SK-N-SH (cell line): ENCODE data around the gene EPB41L3. TPM values are rescaled to one million over a fixed set of nuclear protein-coding genes. Genes with fewer than 3 reads are reported as not detected.

Source experiments
- CTCF ChIA-PET: fragments of 300-600, 350-600 bp; formaldehyde crosslinking; extraction: SDS; loops from one replicate; lab custom pipeline; 2021; lab: Yijun Ruan, JAX
- POLR2A ChIA-PET: fragments of 350-600 bp; sonication (Branson Sonifier 250); formaldehyde crosslinking; extraction: SDS; loops from one replicate; lab custom pipeline; 2020; ENCODE audit warnings: antibody characterized with exemption, inconsistent platforms; lab: Yijun Ruan, JAX
- DNase-seq: peaks from one replicate; pipeline ENCODE4 v3.0.0; 2012
- H2AFZ ChIP-seq: fragments of 200-600 bp; sonication (generic); 2 replicates; pipeline ENCODE4 v1.8.1; 2016; ENCODE audit warnings: antibody characterized with exemption, mild to moderate bottlenecking, low read depth
- H3F3A ChIP-seq: fragments of 200-600 bp; sonication (generic); replicated peaks from 2 replicates; pipeline ENCODE3; 2016; ENCODE audit warnings: antibody characterized with exemption, mild to moderate bottlenecking; ENCODE audit not compliant: insufficient read depth
- H3K27ac ChIP-seq, 2 experiments: fragments of 200-500 bp in 1 of 2; fragments of 200-600 bp in 1 of 2; sonication (Bioruptor generic) in 1 of 2; sonication (generic), shearing (Covaris generic) in 1 of 2; 2 replicates each; pipeline versions ENCODE4 v1.5.1 to v1.6.1; 2014 to 2016; ENCODE audit warnings: low read depth in 2 of 2, inconsistent platforms in 1 of 2, low read length in 1 of 2, mild to moderate bottlenecking in 1 of 2, mixed read lengths in 1 of 2
- H3K27me3 ChIP-seq: fragments of 200-600 bp; sonication (generic), shearing (Covaris generic); 2 replicates; pipeline ENCODE4 v1.6.1; 2016; ENCODE audit warnings: mixed run types; ENCODE audit not compliant: insufficient read depth
- H3K36me3 ChIP-seq, 2 experiments: fragments of 200-500 bp in 1 of 2; fragments of 200-600 bp in 1 of 2; sonication (Bioruptor generic) in 1 of 2; sonication (generic) in 1 of 2; replicated peaks in 1 of 2; 2 replicates each; pipeline versions ENCODE3 to v1.5.1; 2014 to 2016; ENCODE audit warnings: low read length in 1 of 2, mild to moderate bottlenecking in 1 of 2; ENCODE audit not compliant: insufficient read depth in 2 of 2, control insufficient read depth in 1 of 2
- H3K4me1 ChIP-seq, 2 experiments: fragments of 200-500 bp in 1 of 2; fragments of 200-600 bp in 1 of 2; sonication (Bioruptor generic) in 1 of 2; sonication (generic), shearing (Covaris generic) in 1 of 2; 2 replicates each; pipeline versions ENCODE4 v1.5.1 to v1.6.1; 2014 to 2016; ENCODE audit warnings: low read depth in 1 of 2, low read length in 1 of 2, mixed run types in 1 of 2; ENCODE audit not compliant: insufficient read depth in 2 of 2, control insufficient read depth in 1 of 2
- H3K4me2 ChIP-seq: fragments of 200-600 bp; sonication (generic), shearing (Covaris generic); 2 replicates; pipeline ENCODE4 v1.6.1; 2017; ENCODE audit warnings: mixed run types
- H3K4me3 ChIP-seq, 2 experiments: fragments of 200-500 bp in 1 of 2; fragments of 200-600 bp in 1 of 2; sonication (Bioruptor generic) in 1 of 2; sonication (generic), shearing (Covaris generic) in 1 of 2; 2 replicates each; pipeline versions ENCODE4 v1.5.1 to v1.8.1; 2014 to 2016; ENCODE audit warnings: low read depth in 2 of 2, inconsistent platforms in 1 of 2, low read length in 1 of 2, mild to moderate bottlenecking in 1 of 2, mixed read lengths in 1 of 2, moderate library complexity in 1 of 2
- H3K79me2 ChIP-seq: fragments of 200-600 bp; sonication (generic); 2 replicates; pipeline ENCODE4 v1.8.1; 2017; ENCODE audit warnings: mild to moderate bottlenecking; ENCODE audit not compliant: insufficient read depth
- H3K9ac ChIP-seq: fragments of 200-600 bp; sonication (generic); 2 replicates; pipeline ENCODE4 v1.6.1; 2017; ENCODE audit warnings: mixed run types
- H3K9me2 ChIP-seq: fragments of 200-600 bp; sonication (generic); 2 replicates; pipeline ENCODE4 v1.6.1; 2017; ENCODE audit warnings: mixed run types
- H3K9me3 ChIP-seq: fragments of 200-600 bp; sonication (generic); 2 replicates; pipeline ENCODE4 v1.6.1; 2017; ENCODE audit warnings: mixed run types, mild to moderate bottlenecking, moderate library complexity
- H4K20me1 ChIP-seq: fragments of 200-600 bp; sonication (generic); 2 replicates; pipeline ENCODE4 v1.6.1; 2017; ENCODE audit warnings: mild to moderate bottlenecking, mixed run types; ENCODE audit not compliant: insufficient read depth
- ELF1 ChIP-seq: IDR thresholded peaks from 2 replicates; pipeline ENCODE4 v1.4.0; 2012
- FOSL2 ChIP-seq: IDR thresholded peaks from 2 replicates; pipeline ENCODE4 v1.4.0; 2012; ENCODE audit warnings: low read depth, mild to moderate bottlenecking, moderate library complexity, borderline replicate concordance
- FOXJ3 ChIP-seq: sonication (generic); formaldehyde crosslinking; IDR thresholded peaks from 2 replicates; pipeline ENCODE4 v1.5.1; 2020; ENCODE audit warnings: mild to moderate bottlenecking, missing genetic modification reagents
- IRF3 ChIP-seq: fragments of 150-350 bp; IDR thresholded peaks from 2 replicates; pipeline ENCODE4 v1.6.1; 2016; ENCODE audit warnings: mild to moderate bottlenecking, low read depth, low read length
- JUND ChIP-seq: IDR thresholded peaks from 2 replicates; pipeline ENCODE4 v1.4.0; 2012
- MXI1 ChIP-seq: IDR thresholded peaks from 2 replicates; pipeline ENCODE4 v1.6.1; 2012; ENCODE audit warnings: mild to moderate bottlenecking, low read depth, low read length, improper control_type of control experiment
- NFIC ChIP-seq: IDR thresholded peaks from 2 replicates; pipeline ENCODE4 v1.4.0; 2012; ENCODE audit warnings: borderline replicate concordance
- NRF1 ChIP-seq: IDR thresholded peaks from 2 replicates; pipeline ENCODE4 v1.6.1; 2012; ENCODE audit warnings: low read depth, mild to moderate bottlenecking, low read length
- PBX3 ChIP-seq: IDR thresholded peaks from 2 replicates; pipeline ENCODE4; 2012
- POLR2AphosphoS5 ChIP-seq: IDR thresholded peaks from 2 replicates; pipeline ENCODE4 v1.6.1; 2012; ENCODE audit warnings: low read depth, low read length
- RAD21 ChIP-seq: IDR thresholded peaks from 2 replicates; pipeline ENCODE4 v1.6.1; 2012; ENCODE audit warnings: mild to moderate bottlenecking, low read length
- RCOR1 ChIP-seq: fragments of 150-350 bp; IDR thresholded peaks from 2 replicates; pipeline ENCODE4 v1.6.1; 2017; ENCODE audit warnings: antibody characterized with exemption, low read length
- RFX5 ChIP-seq: IDR thresholded peaks from 2 replicates; pipeline ENCODE4 v1.6.1; 2012; ENCODE audit warnings: mild to moderate bottlenecking, improper control_type of control experiment, low read length
- RXRA ChIP-seq: IDR thresholded peaks from 2 replicates; pipeline ENCODE4 v1.4.0; 2012; ENCODE audit warnings: low read depth, mild to moderate bottlenecking, borderline replicate concordance
- SIN3A ChIP-seq: IDR thresholded peaks from 2 replicates; pipeline ENCODE4 v1.6.1; 2012; ENCODE audit warnings: low read depth, mild to moderate bottlenecking, low read length, moderate library complexity, borderline replicate concordance
- TAF1 ChIP-seq: IDR thresholded peaks from 2 replicates; pipeline ENCODE4 v1.6.1; 2012; ENCODE audit warnings: low read depth, mild to moderate bottlenecking, low read length, moderate library complexity, borderline replicate concordance
- TCF12 ChIP-seq: IDR thresholded peaks from 2 replicates; pipeline ENCODE4 v1.4.0; 2012
- YY1 ChIP-seq: IDR thresholded peaks from 2 replicates; pipeline ENCODE4 v1.4.0; 2012; ENCODE audit warnings: low read depth, mild to moderate bottlenecking
- WGBS: methylation state at CpG from one replicate; pipeline ENCODE4 v1.1.6; 2017; ENCODE audit warnings: low lambda C conversion rate; 5-methylcytosine and 5-hydroxymethylcytosine counted together
- polyA plus RNA-seq, 3 experiments: library from polyadenylated mRNA; depleted of rRNA; stranded (reverse); fragments of >200 nt; gene quantifications; 2 replicates each; pipeline ENCODE4 v1.2.3, GENCODE V29; 2012
- TF ChIP-seq, protein P1 (sequence below): fragments of 200-600 bp; sonication (generic); IDR thresholded peaks from 2 replicates; pipeline ENCODE4 v1.6.1; 2017; ENCODE audit warnings: antibody characterized with exemption, mild to moderate bottlenecking, moderate library complexity
- TF ChIP-seq, protein P2 (sequence below): IDR thresholded peaks from 2 replicates; pipeline ENCODE4 v1.4.0; 2012; ENCODE audit warnings: low read depth, borderline replicate concordance
- TF ChIP-seq, protein P3 (sequence below): fragments of 150-350 bp; IDR thresholded peaks from 2 replicates; pipeline ENCODE4 v1.6.1; 2017; ENCODE audit warnings: antibody characterized with exemption, low read length, low read depth, borderline replicate concordance
- TF ChIP-seq, protein P4 (sequence below): IDR thresholded peaks from 2 replicates; pipeline ENCODE4 v1.4.0; 2012; ENCODE audit warnings: low read depth

Gene EPB41L3
- polyA plus RNA-seq, 1 of the 3 experiments (the other 2 are of a cell fraction): 0.15 TPM

DNA sequence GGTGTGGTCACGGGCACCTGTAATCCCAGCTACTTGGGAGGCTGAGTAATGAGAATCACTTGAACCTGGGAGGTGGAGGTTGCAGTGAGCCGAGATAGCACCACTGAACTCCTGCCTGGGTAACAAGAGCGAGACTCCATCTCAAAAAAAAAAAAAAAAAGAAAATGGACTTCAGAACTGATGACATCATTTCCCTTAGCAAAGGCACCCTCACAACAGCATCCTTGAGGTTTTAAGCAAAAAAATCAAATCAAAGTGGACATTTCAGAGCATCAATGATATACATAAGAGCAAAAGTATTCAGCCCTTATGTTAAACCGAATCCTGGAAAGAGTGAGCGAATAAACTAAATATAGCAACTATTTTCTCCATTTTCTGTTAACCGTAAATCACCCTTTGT is 45.3 kb downstream of the EPB41L3 start:
- ChIA-PET POLR2A (no interaction called here), CTCF (no interaction called here)
- H3F3A ChIP-seq: no peaks in the 10 kb centered on the region
- H3K4me2 ChIP-seq: no peak overlapping the region
- H3K36me3 ChIP-seq: no peaks in the 10 kb centered on the region
- 0 out of 2 replicates have a peak, but pooled peaks cover 10% of the 10 kb centered on the region for H3K27me3 ChIP-seq
- H3K9me3 ChIP-seq: no peaks in the 10 kb centered on the region
- 18% methylated on average over 6 of the region's 6 CpGs for WGBS
- H3K9me2 ChIP-seq: no peaks in the 10 kb centered on the region
- TF ChIP-seq YY1: no peak
- TF ChIP-seq, protein P1, sequence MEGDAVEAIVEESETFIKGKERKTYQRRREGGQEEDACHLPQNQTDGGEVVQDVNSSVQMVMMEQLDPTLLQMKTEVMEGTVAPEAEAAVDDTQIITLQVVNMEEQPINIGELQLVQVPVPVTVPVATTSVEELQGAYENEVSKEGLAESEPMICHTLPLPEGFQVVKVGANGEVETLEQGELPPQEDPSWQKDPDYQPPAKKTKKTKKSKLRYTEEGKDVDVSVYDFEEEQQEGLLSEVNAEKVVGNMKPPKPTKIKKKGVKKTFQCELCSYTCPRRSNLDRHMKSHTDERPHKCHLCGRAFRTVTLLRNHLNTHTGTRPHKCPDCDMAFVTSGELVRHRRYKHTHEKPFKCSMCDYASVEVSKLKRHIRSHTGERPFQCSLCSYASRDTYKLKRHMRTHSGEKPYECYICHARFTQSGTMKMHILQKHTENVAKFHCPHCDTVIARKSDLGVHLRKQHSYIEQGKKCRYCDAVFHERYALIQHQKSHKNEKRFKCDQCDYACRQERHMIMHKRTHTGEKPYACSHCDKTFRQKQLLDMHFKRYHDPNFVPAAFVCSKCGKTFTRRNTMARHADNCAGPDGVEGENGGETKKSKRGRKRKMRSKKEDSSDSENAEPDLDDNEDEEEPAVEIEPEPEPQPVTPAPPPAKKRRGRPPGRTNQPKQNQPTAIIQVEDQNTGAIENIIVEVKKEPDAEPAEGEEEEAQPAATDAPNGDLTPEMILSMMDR: no peak
- TF ChIP-seq RAD21: no peak
- TF ChIP-seq FOXJ3 (CRISPR knock-in tag): no peak
- no peak for TF ChIP-seq TAF1
- no peak for TF ChIP-seq ELF1
- no peaks in the 10 kb centered on the region for H4K20me1 ChIP-seq
- H3K9ac ChIP-seq: no peak overlapping the region
- H3K4me3 ChIP-seq: no peak overlapping the region
- H3K79me2 ChIP-seq: no peaks in the 10 kb centered on the region
- no peak overlapping the region for H3K27ac ChIP-seq
- no peak for DNase-seq
- H2AFZ ChIP-seq: no peak overlapping the region
- no peaks in the 10 kb centered on the region for H3K4me1 ChIP-seq

GRCh38 chr18:5496305-5496704 is 47.5 kb downstream of the EPB41L3 start:
- no peaks in the 10 kb centered on the region for H3K9me2 ChIP-seq
- H3F3A ChIP-seq: no peaks in the 10 kb centered on the region
- H3K9me3 ChIP-seq: no peaks in the 10 kb centered on the region
- H3K79me2 ChIP-seq: no peaks in the 10 kb centered on the region
- H3K9ac ChIP-seq: no peak overlapping the region
- H2AFZ ChIP-seq: no peak overlapping the region
- H3K4me2 ChIP-seq: no peak overlapping the region
- WGBS: 25% methylated on average over 2 of the region's 2 CpGs
- DNase-seq: no peak
- no peaks in the 10 kb centered on the region for H4K20me1 ChIP-seq
- POLR2A ChIA-PET: no interaction called here
- H3K36me3 ChIP-seq: no peaks in the 10 kb centered on the region
- H3K4me3 ChIP-seq: no peak overlapping the region
- CTCF ChIA-PET: interaction anchor here (1.1 kb wide), 1 partner anchor 15 kb away, joined by 3 read pairs; no protein-coding TSS in a partner anchor
- no peak overlapping the region for H3K27ac ChIP-seq
- no peaks in the 10 kb centered on the region for H3K27me3 ChIP-seq
- TF ChIP-seq PBX3 (no peak), NRF1 (no peak), POLR2AphosphoS5 (no peak), TCF12 (no peak), RFX5 (no peak), NFIC (no peak), RCOR1 (no peak), SIN3A (no peak), JUND (no peak), YY1 (no peak), RXRA (no peak), IRF3 (no peak), MXI1 (no peak), FOSL2 (no peak), TAF1 (no peak)
- TF ChIP-seq, protein P2, sequence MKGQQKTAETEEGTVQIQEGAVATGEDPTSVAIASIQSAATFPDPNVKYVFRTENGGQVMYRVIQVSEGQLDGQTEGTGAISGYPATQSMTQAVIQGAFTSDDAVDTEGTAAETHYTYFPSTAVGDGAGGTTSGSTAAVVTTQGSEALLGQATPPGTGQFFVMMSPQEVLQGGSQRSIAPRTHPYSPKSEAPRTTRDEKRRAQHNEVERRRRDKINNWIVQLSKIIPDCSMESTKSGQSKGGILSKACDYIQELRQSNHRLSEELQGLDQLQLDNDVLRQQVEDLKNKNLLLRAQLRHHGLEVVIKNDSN: no peak
- TF ChIP-seq, protein P3, sequence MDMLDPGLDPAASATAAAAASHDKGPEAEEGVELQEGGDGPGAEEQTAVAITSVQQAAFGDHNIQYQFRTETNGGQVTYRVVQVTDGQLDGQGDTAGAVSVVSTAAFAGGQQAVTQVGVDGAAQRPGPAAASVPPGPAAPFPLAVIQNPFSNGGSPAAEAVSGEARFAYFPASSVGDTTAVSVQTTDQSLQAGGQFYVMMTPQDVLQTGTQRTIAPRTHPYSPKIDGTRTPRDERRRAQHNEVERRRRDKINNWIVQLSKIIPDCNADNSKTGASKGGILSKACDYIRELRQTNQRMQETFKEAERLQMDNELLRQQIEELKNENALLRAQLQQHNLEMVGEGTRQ: no peak
- TF ChIP-seq, protein P4, sequence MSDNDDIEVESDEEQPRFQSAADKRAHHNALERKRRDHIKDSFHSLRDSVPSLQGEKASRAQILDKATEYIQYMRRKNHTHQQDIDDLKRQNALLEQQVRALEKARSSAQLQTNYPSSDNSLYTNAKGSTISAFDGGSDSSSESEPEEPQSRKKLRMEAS: no peak
- no peaks in the 10 kb centered on the region for H3K4me1 ChIP-seq
